A673 (cell line): ENCODE results near the gene HOXD8.

Source experiments
- CTCF ChIP-seq: fragments of 300-800, 200-600 bp; sonication (generic); conservative IDR thresholded peaks from 2 replicates; pipeline ENCODE4 v1.5.1; 2017; ENCODE audit warnings: low read depth, mild to moderate bottlenecking, antibody characterized with exemption, low read length, moderate library complexity, mixed read lengths
- EZH2 ChIP-seq: fragments of 200-600 bp; sonication (generic); IDR thresholded peaks from 2 replicates; pipeline ENCODE4 v1.6.1; 2017; ENCODE audit warnings: borderline replicate concordance, low read depth, mild to moderate bottlenecking, mixed read lengths, antibody characterized with exemption, low read length; ENCODE audit not compliant: poor library complexity, severe bottlenecking

- TF ChIP-seq CTCF (peak; percentile 93), EZH2 (no peak)
These were observed 2.4 kb upstream of the HOXD8 start for GRCh38 chr2:176126929-176127773.
